K562 treated with DMSO at 1 percent for 24 hours (cell line): ENCODE results near the gene CYP2S1. TPM values are rescaled to one million over a fixed set of nuclear protein-coding genes. Genes with fewer than 3 reads are reported as not detected.

Experiments
- total RNA-seq: library from RNA; unstranded; fragments of 300-600 nt; gene quantifications from 2 replicates; pipeline ENCODE4 v1.2.3, GENCODE V29; 2022; ENCODE audit warnings: low read depth; ENCODE audit not compliant: insufficient read depth

CYP2S1 gene, protein sequence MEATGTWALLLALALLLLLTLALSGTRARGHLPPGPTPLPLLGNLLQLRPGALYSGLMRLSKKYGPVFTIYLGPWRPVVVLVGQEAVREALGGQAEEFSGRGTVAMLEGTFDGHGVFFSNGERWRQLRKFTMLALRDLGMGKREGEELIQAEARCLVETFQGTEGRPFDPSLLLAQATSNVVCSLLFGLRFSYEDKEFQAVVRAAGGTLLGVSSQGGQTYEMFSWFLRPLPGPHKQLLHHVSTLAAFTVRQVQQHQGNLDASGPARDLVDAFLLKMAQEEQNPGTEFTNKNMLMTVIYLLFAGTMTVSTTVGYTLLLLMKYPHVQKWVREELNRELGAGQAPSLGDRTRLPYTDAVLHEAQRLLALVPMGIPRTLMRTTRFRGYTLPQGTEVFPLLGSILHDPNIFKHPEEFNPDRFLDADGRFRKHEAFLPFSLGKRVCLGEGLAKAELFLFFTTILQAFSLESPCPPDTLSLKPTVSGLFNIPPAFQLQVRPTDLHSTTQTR
- total RNA-seq = 1.3 and 4.7 TPM in 2 replicates

DNA sequence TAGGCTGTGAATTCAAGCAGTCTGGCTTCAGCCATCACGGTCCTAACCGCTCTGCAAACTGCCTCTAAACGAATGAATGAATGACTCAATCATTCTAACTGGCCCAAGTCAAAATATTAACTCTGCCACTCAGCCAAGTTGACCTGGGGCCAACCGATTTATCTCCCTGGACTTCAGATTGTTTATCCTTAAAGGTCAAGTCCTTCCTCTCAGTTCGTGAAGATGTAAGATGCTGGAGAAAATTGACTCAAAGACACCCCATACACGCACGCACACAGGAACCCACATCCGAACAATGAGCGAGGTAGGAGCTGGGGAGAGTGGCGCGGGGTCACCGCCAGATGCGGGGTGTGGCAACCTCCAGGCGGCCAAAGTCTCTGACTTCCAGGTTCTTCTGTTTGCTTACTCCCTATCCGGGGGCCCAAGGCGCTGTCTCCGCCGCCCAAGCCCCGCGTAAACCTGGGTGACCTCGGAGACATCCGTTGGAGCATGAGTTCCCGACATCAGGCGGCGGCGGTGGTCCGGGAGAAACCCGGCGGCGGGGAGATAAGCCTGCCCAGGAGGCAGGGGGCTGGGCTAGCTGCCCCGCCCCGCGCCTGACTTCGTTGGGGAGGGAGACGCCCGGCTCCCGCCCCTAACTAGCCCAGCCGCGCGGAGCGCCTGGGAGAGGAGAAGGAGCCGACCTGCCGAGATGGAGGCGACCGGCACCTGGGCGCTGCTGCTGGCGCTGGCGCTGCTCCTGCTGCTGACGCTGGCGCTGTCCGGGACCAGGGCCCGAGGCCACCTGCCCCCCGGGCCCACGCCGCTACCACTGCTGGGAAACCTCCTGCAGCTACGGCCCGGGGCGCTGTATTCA lies at the start of gene CYP2S1:
TSS of gene CYP2S1 (plus strand) at position 646 of the 856 bp plus-strand sequence. CDS start at position 692, 46 bp downstream.

DNA sequence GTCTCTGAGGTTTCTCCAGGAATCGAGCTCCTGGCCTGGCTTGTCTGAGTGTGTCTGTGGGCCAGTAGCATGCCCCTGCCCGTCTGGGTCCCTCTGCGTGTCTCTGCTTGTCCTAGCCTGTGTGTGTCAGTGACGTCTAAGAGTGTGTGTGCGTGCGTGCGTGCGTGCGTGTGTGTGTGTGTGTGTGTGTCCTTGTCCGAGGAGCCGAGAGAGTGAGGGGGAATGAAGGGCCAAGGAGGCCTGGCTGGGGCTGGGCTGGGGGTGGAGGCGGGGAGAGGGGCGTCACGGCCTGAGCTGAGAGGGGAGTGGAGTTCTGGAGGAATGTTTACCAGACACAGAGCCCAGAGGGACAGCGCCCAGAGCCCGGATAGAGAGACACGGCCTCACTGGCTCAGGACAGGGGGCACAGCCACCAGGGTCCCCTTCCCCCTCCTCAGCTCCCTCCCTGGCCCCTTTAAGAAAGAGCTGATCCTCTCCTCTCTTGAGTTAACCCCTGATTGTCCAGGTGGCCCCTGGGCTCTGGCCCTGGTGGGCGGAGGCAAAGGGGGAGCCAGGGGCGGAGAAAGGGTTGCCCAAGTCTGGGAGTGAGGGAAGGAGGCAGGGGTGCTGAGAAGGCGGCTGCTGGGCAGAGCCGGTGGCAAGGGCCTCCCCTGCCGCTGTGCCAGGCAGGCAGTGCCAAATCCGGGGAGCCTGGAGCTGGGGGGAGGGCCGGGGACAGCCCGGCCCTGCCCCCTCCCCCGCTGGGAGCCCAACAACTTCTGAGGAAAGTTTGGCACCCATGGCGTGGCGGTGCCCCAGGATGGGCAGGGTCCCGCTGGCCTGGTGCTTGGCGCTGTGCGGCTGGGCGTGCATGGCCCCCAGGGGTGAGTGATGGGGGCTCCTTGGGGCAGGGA lies 25.8 kb downstream of the CYP2S1 start, which contains the start of gene AXL:
TSS of gene AXL (plus strand) at position 609 of the 893 bp plus-strand sequence. CDS start at position 779, 170 bp downstream.

Other genes with a start within 250 kb of the CYP2S1 start
- not detected in 2 replicates for gene CYP2B6, start 201.9 kb upstream of the CYP2S1 start, total RNA-seq
- not detected in 2 replicates for gene CYP2A13, start 104.8 kb upstream of the CYP2S1 start, total RNA-seq
- 2.0 and 6.4 TPM in 2 replicates for gene CYP2F1, start 78.8 kb upstream of the CYP2S1 start, total RNA-seq
- 0.47 and 0.88 TPM in 2 replicates for gene AXL, start 26.0 kb downstream of the CYP2S1 start, total RNA-seq
- 148 and 151 TPM in 2 replicates for gene HNRNPUL1, start 71.2 kb downstream of the CYP2S1 start, total RNA-seq
- gene CCDC97, start 117.0 kb downstream of the CYP2S1 start, total RNA-seq = 39.1 and 39.2 TPM in 2 replicates
- 233 and 239 TPM in 2 replicates for gene TGFB1, start 160.7 kb downstream of the CYP2S1 start, total RNA-seq
- gene B9D2, start 170.9 kb downstream of the CYP2S1 start, total RNA-seq = 10.7 and 16.9 TPM in 2 replicates
- 7.0 and 7.3 TPM in 2 replicates for gene TMEM91, start 183.3 kb downstream of the CYP2S1 start, total RNA-seq
- 33.9 and 44.8 TPM in 2 replicates for gene EXOSC5, start 204.1 kb downstream of the CYP2S1 start, total RNA-seq
- 72.3 and 74.8 TPM in 2 replicates for gene BCKDHA, start 204.6 kb downstream of the CYP2S1 start, total RNA-seq
- 9.5 and 14.8 TPM in 2 replicates for gene B3GNT8, start 234.2 kb downstream of the CYP2S1 start, total RNA-seq
- 68.0 and 75.7 TPM in 2 replicates for gene DMAC2, start 246.7 kb downstream of the CYP2S1 start, total RNA-seq
- not detected in 2 replicates for gene ERICH4, start 249.9 kb downstream of the CYP2S1 start, total RNA-seq